K562 (cell line): ENCODE results near the gene KRI1. TPM values are rescaled to one million over a fixed set of nuclear protein-coding genes. Genes with fewer than 3 reads are reported as not detected.
A peak's percentile ranks its signal among the peaks of the same experiment; 100 is the strongest.

Source experiments
- ATAC-seq: fragments of 200-7000 bp; cut with Tn5 transposase; 3 replicates; pipeline ENCODE4 v1.9.1; 2020; ENCODE audit warnings: moderate library complexity
- BruUV-seq: library from RNA; stranded (reverse); fragments of 400-500 nt; replicated peaks from 2 replicates; lab custom pipeline; 2021; lab: Mats Ljungman, UMichigan
- CTCF ChIA-PET: fragments of 300-600 bp; formaldehyde crosslinking; extraction: SDS; loops from one replicate; lab custom pipeline; 2021; ENCODE audit warnings: low intra/inter-chr PET ratio; lab: Yijun Ruan, JAX
- POLR2A ChIA-PET: fragments of 300-600, 350-650 bp; sonication (Branson Sonifier 250); formaldehyde crosslinking; extraction: SDS; loops from one replicate; lab custom pipeline; 2021; ENCODE audit warnings: antibody characterized with exemption, inconsistent platforms; lab: Yijun Ruan, JAX
- DNase-seq, 4 experiments: peaks; one replicate each; pipeline versions ENCODE4 v3.0.0 to v3.0.0-alpha.2; 2011 to 2018; ENCODE audit warnings: low spot score in 3 of 4, mixed read lengths in 3 of 4; ENCODE audit errors: extremely low read depth in 1 of 4
- FAIRE-seq: peaks from 2 replicates; lab custom pipeline; 2011; peaks lifted over from hg19 to GRCh38; lab: Jason Lieb, UNC
- H2AFZ ChIP-seq: 2 replicates; pipeline ENCODE4 v1.6.0; 2011; ENCODE audit warnings: low read depth, low read length, control low read depth, inconsistent platforms
- H3K27ac ChIP-seq: fragments of 200-600 bp; 3 replicates; pipeline ENCODE4 v1.8.0; 2011; ENCODE audit warnings: low read depth, mild to moderate bottlenecking, control low read depth, inconsistent platforms, low read length, moderate library complexity, mixed read lengths; ENCODE audit errors: extremely low read depth
- H3K27me3 ChIP-seq, 2 experiments: fragments of 300-600 bp in 1 of 2; 2 replicates in 1 of 2; 3 replicates in 1 of 2; pipeline versions ENCODE4 v1.6.0 to v1.8.0; 2011; ENCODE audit warnings: inconsistent platforms in 2 of 2, low read length in 2 of 2, mild to moderate bottlenecking in 1 of 2, mixed read lengths in 1 of 2, moderate library complexity in 1 of 2; ENCODE audit not compliant: control insufficient read depth in 2 of 2, insufficient read depth in 2 of 2
- H3K36me3 ChIP-seq: fragments of 300-600 bp; 3 replicates; pipeline ENCODE4 v1.8.0; 2011; ENCODE audit warnings: mild to moderate bottlenecking, low read length, inconsistent platforms; ENCODE audit not compliant: control insufficient read depth, insufficient read depth
- H3K4me1 ChIP-seq, 2 experiments: fragments of 200-600 bp in 1 of 2; replicated peaks in 1 of 2; 2 replicates in 1 of 2; 3 replicates in 1 of 2; pipeline versions ENCODE4 v1.5.1 to v1.8.0; 2011; ENCODE audit warnings: inconsistent platforms in 2 of 2, low read length in 2 of 2, mild to moderate bottlenecking in 1 of 2, mixed read lengths in 1 of 2, moderate library complexity in 1 of 2; ENCODE audit not compliant: control insufficient read depth in 2 of 2, insufficient read depth in 2 of 2
- H3K4me2 ChIP-seq: 2 replicates; pipeline ENCODE4 v1.6.1; 2011; ENCODE audit warnings: low read length, control low read depth, inconsistent platforms, mixed read lengths; ENCODE audit not compliant: insufficient read depth
- H3K4me3 ChIP-seq: fragments of 200-600 bp; sonication (generic), shearing (Covaris generic); 2 replicates; pipeline ENCODE4 v1.5.1; 2016; ENCODE audit warnings: control low read depth, inconsistent platforms
- H3K79me2 ChIP-seq: fragments of 200-600 bp; 3 replicates; pipeline ENCODE4 v1.8.0; 2011; ENCODE audit warnings: low read length, inconsistent platforms; ENCODE audit not compliant: control insufficient read depth, insufficient read depth
- H3K9ac ChIP-seq, 2 experiments: 2 replicates each; pipeline versions ENCODE4 v1.6.0 to v1.6.1; 2011; ENCODE audit warnings: low read depth in 2 of 2, low read length in 2 of 2, control low read depth in 1 of 2, inconsistent platforms in 1 of 2, mild to moderate bottlenecking in 1 of 2, mixed read lengths in 1 of 2; ENCODE audit not compliant: insufficient read depth in 1 of 2
- H3K9me1 ChIP-seq: one replicate; pipeline ENCODE4 v1.6.0; 2011; ENCODE audit warnings: inconsistent platforms, mild to moderate bottlenecking, low read length, moderate library complexity; ENCODE audit not compliant: control insufficient read depth, insufficient read depth
- H3K9me3 ChIP-seq: replicated peaks from 2 replicates; pipeline ENCODE4 v1.5.1; 2011; ENCODE audit warnings: low read depth, low read length, inconsistent platforms; ENCODE audit not compliant: control insufficient read depth, insufficient read depth
- H4K20me1 ChIP-seq: replicated peaks from 2 replicates; pipeline ENCODE4 v1.6.1; 2011; ENCODE audit warnings: low read length, inconsistent platforms, mixed read lengths; ENCODE audit not compliant: control insufficient read depth, insufficient read depth
- ESRRA ChIP-seq: fragments of 450-650 bp; IDR thresholded peaks from 2 replicates; pipeline ENCODE4 v1.6.1; 2014; ENCODE audit warnings: low read depth, mild to moderate bottlenecking, moderate library complexity, borderline replicate concordance
- FOXK1 ChIP-seq: sonication (generic); formaldehyde crosslinking; IDR thresholded peaks from 2 replicates; pipeline ENCODE4 v1.8.0; 2022; ENCODE audit warnings: missing genetic modification reagents, mild to moderate bottlenecking, borderline replicate concordance
- HMG20B ChIP-seq: fragments of 250-450 bp; sonication (Bioruptor Pico); IDR thresholded peaks from 2 replicates; pipeline ENCODE4 v1.5.0; 2021; ENCODE audit warnings: mild to moderate bottlenecking
- RBM17 ChIP-seq: fragments of 200-400 bp; formaldehyde crosslinking; IDR thresholded peaks from 2 replicates; pipeline ENCODE4 v1.6.1; 2017; ENCODE audit warnings: low read depth, mild to moderate bottlenecking, low read length, borderline replicate concordance
- ZKSCAN8 ChIP-seq: fragments of 200-800 bp; sonication (Bioruptor generic); IDR thresholded peaks from 2 replicates; pipeline ENCODE4 v1.6.1; 2016; ENCODE audit warnings: missing genetic modification characterization, missing compliant biosample characterization
- ZNF140 ChIP-seq: fragments of 250-450 bp; sonication (Bioruptor Pico); IDR thresholded peaks from 2 replicates; pipeline ENCODE4 v1.8.0; 2021; ENCODE audit warnings: moderate library complexity, mild to moderate bottlenecking, inconsistent platforms
- ZNF263 ChIP-seq: sonication (generic); formaldehyde crosslinking; IDR thresholded peaks from 2 replicates; pipeline ENCODE4 v1.8.0; 2022; ENCODE audit warnings: mild to moderate bottlenecking, missing genetic modification reagents, borderline replicate concordance
- WGBS: fragments of 100-300 bp; shearing (Covaris generic); methylation state at CpG from one replicate; pipeline ENCODE4 v1.1.6; 2016; ENCODE audit warnings: low coverage, mixed read lengths; ENCODE audit not compliant: insufficient coverage; ENCODE audit errors: missing lambda C conversion rate; 5-methylcytosine and 5-hydroxymethylcytosine counted together
- in situ Hi-C: fragments of 300-500 bp; cut with MboI; formaldehyde crosslinking; loops from 4 replicates; pipeline ENCODE4 v1.15.0; 2018; ENCODE audit warnings: inconsistent platforms, mixed read lengths
- intact Hi-C: fragments of 100-400 bp; cut with micrococcal nuclease; formaldehyde crosslinking; loops from 2 replicates; pipeline ENCODE4 v1.14.2; 2022
- polyA plus RNA-seq, 8 experiments: library from polyadenylated mRNA; depleted of rRNA in 4 of 8; stranded (reverse) in 5 of 8; unstranded in 3 of 8; fragments of >200 nt; fragmentation: Nextera tagmentation in 2 of 8; fragmentation: Illumina TruSeq in 1 of 8; extraction: Ambion mirVana in 2 of 8; extraction: Trizol in 1 of 8; gene quantifications; 2 replicates each; pipeline versions ENCODE4 v1.2.1 to v1.2.3, GENCODE V29; 2011 to 2014; ENCODE audit warnings: inconsistent platforms in 1 of 8, missing spikeins in 1 of 8
- total RNA-seq, 7 experiments: library from RNA; depleted of rRNA in 6 of 7; stranded (reverse); fragments of >200 nt in 6 of 7; fragmentation: Illumina TruSeq in 2 of 7; extraction: Trizol in 2 of 7; gene quantifications; 2 replicates each; pipeline versions ENCODE4 v1.2.1 to v1.2.3, GENCODE V29; 2011 to 2021; ENCODE audit warnings: low replicate concordance in 1 of 7
- TF ChIP-seq, protein P1 (sequence below): fragments of 450-650 bp; IDR thresholded peaks from 2 replicates; pipeline ENCODE4 v1.6.1; 2016; ENCODE audit warnings: missing biosample characterization, missing genetic modification characterization

The KRI1 gene
- total and polyA plus RNA-seq, 9 of the 15 experiments (the other 6 are each of a cell fraction or from before 2014, with no cell fraction given) = 1.1 to 50.7 (median 24.7) TPM

GRCh38 chr19:10520652-10521318 is 45.0 kb downstream of the KRI1 start (continued):
- TF ChIP-seq RBM17 (no peak), ZNF263 (CRISPR knock-in tag) (no peak), ZKSCAN8 (peak; percentile 96), FOXK1 (CRISPR knock-in tag) (no peak)
- TF ChIP-seq, protein P1, sequence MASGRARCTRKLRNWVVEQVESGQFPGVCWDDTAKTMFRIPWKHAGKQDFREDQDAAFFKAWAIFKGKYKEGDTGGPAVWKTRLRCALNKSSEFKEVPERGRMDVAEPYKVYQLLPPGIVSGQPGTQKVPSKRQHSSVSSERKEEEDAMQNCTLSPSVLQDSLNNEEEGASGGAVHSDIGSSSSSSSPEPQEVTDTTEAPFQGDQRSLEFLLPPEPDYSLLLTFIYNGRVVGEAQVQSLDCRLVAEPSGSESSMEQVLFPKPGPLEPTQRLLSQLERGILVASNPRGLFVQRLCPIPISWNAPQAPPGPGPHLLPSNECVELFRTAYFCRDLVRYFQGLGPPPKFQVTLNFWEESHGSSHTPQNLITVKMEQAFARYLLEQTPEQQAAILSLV (tag) = no peak

- Histone ChIP-seq H3K9me3 (no peaks in the 10 kb centered on the region), H3K4me3 (no peak overlapping the region), H3K4me1 (peaks cover 19 to 39% of the 10 kb centered on the region in 2 experiments; a peak in 4 of 5 replicates), H3K27ac (no peak overlapping the region), H2AFZ (no peak overlapping the region), H4K20me1 (no peaks in the 10 kb centered on the region; the same call in 1 of the 2 replicates), H3K27me3 (peaks cover 0 to 10% of the 10 kb centered on the region in 2 experiments; a peak in 3 of 5 replicates), H3K36me3 (no peaks in the 10 kb centered on the region), H3K79me2 (no peaks in the 10 kb centered on the region), H3K4me2 (no peak overlapping the region), H3K9ac (peak overlapping the region in 1 of 2 experiments; percentile 86; a peak in 1 of 4 replicates), H3K9me1 (no peaks in the 10 kb centered on the region)
- no TSS peak for BruUV-seq
- 16% methylated on average over 6 of the region's 7 CpGs for WGBS
- in situ Hi-C loops (no loop called here), intact Hi-C loops (no loop called here)
- ATAC-seq (no peak), DNase-seq (no peak), FAIRE-seq (no peak)
- TF ChIP-seq ESRRA (no peak), ZNF140 (CRISPR knock-in tag) (no peak), HMG20B (CRISPR knock-in tag) (no peak)
- ChIA-PET CTCF (interaction anchor here (0.7 kb wide), 1 partner anchor 10 kb away, joined by 3 read pairs; no protein-coding TSS in a partner anchor), POLR2A (no interaction called here)
Observed at GRCh38 chr19:10519421-10519820, 46.4 kb downstream of the KRI1 start.
